ENCODE data around the gene MYL4.
"Not testable (repeated sequence)": the region's sequence is repeated elsewhere in the genome, so short reads cannot be mapped to it uniquely, and the experiment has no call there.

MYL4 gene

GRCh38 chr17:47208744-47209488 is at the start of gene MYL4:
TSS of gene MYL4 (plus strand) at chr17:47209348. CDS start at chr17:47209423, 75 bp downstream.
- DNase-seq, result no peak

- DNase-seq, result peak; percentile 9
Measured at GRCh38 chr17:47162013-47162622, 47.0 kb upstream of the MYL4 start.

GRCh38 chr17:47164263-47164662 is 44.9 kb upstream of the MYL4 start:
- no peak for DNase-seq

GRCh38 chr17:47165137-47165536 is 44.0 kb upstream of the MYL4 start:
- DNase-seq, result no peak

- not testable (repeated sequence) for DNase-seq
Measured at GRCh38 chr17:47166854-47167253, 42.3 kb upstream of the MYL4 start.

GRCh38 chr17:47168896-47169295 is 40.3 kb upstream of the MYL4 start:
- not testable (repeated sequence) for DNase-seq

GRCh38 chr17:47170710-47171109 is 38.4 kb upstream of the MYL4 start:
- no peak for DNase-seq

- no peak for DNase-seq
Measured at GRCh38 chr17:47172696-47173565, 36.2 kb upstream of the MYL4 start.

- DNase-seq, result not testable (repeated sequence)
Measured at GRCh38 chr17:47174823-47175222, 34.3 kb upstream of the MYL4 start.

GRCh38 chr17:47176389-47176826 is 32.7 kb upstream of the MYL4 start:
- no peak for DNase-seq

- DNase-seq, result no peak
Measured at GRCh38 chr17:47177261-47177660, 31.9 kb upstream of the MYL4 start.

- no peak for DNase-seq
Measured at GRCh38 chr17:47179141-47179540, 30.0 kb upstream of the MYL4 start.

- no peak for DNase-seq
Measured at GRCh38 chr17:47180337-47180736, 28.8 kb upstream of the MYL4 start.

- DNase-seq, result not testable (repeated sequence)
Measured at GRCh38 chr17:47180988-47181387, 28.2 kb upstream of the MYL4 start.

GRCh38 chr17:47184681-47185080 is 24.5 kb upstream of the MYL4 start:
- no peak for DNase-seq

GRCh38 chr17:47188271-47188875 is 20.8 kb upstream of the MYL4 start:
- peak; percentile 74 for DNase-seq

- peak; percentile 100 for DNase-seq
Measured at GRCh38 chr17:47188876-47189731, 20.0 kb upstream of the MYL4 start, which contains the start of gene CDC27. TSS of gene CDC27 (minus strand) at chr17:47189295. CDS start at chr17:47189172, 123 bp downstream.

- DNase-seq, result no peak
Measured at GRCh38 chr17:47189732-47190237, 19.4 kb upstream of the MYL4 start.

- no peak for DNase-seq
Measured at GRCh38 chr17:47190243-47190642, 18.9 kb upstream of the MYL4 start.

GRCh38 chr17:47190770-47191169 is 18.4 kb upstream of the MYL4 start:
- DNase-seq, result no peak

- no peak for DNase-seq
Measured at GRCh38 chr17:47192554-47192953, 16.6 kb upstream of the MYL4 start.

Measured in inflammatory macrophage treated with lipopolysaccharide for 4 hours (primary cell).